ENCODE data around the gene STK32B.

- no peak for TF ChIP-seq CTCF (IDR thresholded peaks at IDR 0.05)
- no peak for TF ChIP-seq POLR2A (IDR thresholded peaks at IDR 0.05)
Measured at GRCh38 chr4:5067908-5068307, 16.6 kb downstream of the STK32B start.
